ENCODE results near the gene RASSF10. TPM values are rescaled to one million over a fixed set of nuclear protein-coding genes. Genes with fewer than 3 reads are reported as not detected.

The RASSF10 gene
- polyA plus RNA-seq, 1 experiment: not detected

DNA sequence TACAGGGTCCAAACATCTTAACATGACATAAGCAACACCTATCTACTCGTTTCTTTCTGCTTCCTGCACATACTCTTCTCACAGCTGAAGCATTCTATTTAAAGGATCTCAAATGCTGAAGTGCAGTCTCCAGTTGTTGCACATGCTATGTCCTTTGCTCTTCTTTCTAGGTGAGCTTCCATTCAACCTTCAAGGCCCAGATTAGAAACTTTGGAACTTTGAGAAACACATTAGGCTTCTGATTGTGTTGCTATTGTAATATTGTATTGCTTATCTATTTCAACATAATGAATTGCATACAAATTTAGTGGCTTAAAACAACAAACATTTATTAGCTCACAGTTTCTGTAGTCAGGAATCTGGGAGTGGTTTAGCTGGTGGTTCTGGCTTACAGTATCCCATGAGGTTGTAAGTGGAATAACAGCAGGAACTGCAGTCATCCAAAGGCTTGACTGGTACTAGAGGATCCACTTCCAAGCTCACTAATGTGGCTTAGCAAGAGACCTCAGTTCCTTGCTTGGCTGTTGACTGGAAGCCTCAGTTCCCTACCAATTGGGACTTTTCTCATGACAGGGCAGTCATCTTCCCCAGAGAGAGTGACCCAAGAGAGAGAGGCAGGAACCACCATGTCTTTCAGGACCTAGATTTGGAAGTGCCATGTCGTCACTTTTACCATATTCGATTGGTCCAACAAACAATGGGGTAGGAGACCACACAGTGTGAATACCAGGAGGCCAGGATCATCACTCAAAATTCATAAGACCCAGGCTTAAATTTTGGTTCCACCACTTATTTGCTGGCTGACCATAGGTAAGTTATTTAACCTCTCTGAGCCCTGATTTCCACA, 27.2 kb upstream of the RASSF10 start:
- TF ChIP-seq, protein P1, sequence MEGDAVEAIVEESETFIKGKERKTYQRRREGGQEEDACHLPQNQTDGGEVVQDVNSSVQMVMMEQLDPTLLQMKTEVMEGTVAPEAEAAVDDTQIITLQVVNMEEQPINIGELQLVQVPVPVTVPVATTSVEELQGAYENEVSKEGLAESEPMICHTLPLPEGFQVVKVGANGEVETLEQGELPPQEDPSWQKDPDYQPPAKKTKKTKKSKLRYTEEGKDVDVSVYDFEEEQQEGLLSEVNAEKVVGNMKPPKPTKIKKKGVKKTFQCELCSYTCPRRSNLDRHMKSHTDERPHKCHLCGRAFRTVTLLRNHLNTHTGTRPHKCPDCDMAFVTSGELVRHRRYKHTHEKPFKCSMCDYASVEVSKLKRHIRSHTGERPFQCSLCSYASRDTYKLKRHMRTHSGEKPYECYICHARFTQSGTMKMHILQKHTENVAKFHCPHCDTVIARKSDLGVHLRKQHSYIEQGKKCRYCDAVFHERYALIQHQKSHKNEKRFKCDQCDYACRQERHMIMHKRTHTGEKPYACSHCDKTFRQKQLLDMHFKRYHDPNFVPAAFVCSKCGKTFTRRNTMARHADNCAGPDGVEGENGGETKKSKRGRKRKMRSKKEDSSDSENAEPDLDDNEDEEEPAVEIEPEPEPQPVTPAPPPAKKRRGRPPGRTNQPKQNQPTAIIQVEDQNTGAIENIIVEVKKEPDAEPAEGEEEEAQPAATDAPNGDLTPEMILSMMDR (IDR thresholded peaks at IDR 0.05; ENCODE audit: insufficient read depth, low read depth, low read length): 0 out of 2 replicates have a peak, but pooled peaks have one; percentile 6
- POLR2A ChIA-PET: no interaction called here
- H3K36me3 ChIP-seq (ENCODE audit: control insufficient read depth, insufficient read depth, low read length): no peaks in the 10 kb centered on the region
- CTCF ChIA-PET: interaction anchor here (0.6 to 2.9 kb wide), 9 partner anchors 7 to 1964 kb away, joined by 3 to 18 read pairs (median 4); no protein-coding TSS in a partner anchor
- H3K27me3 ChIP-seq (ENCODE audit: control insufficient read depth, insufficient read depth, low read length): peaks cover 17% of the 10 kb centered on the region
- DNase-seq (ENCODE audit: low read depth): no peak
- H3K4me3 ChIP-seq (ENCODE audit: low read depth, low read length): no peak overlapping the region

DNA sequence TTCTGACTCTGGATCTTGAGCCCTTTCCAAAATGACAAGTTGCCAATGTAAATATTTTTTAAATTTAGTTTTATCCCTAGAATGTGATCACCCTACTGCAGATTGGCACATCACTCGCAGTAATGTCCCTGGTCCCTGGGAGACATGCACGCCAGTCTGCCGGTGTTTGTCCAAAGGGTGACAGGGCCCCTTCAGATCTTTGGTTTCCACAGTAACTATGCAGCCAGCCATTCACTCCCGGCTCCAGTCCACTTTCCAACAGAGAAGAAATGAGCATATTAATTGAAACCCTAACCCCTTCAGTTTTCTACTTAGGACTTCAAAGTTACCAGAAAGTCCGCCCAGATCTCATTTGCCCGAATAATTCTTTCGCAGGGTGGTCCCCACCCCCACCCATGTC, 25.8 kb upstream of the RASSF10 start:
- no peak for DNase-seq (ENCODE audit: low read depth)
- TF ChIP-seq, protein P1 (IDR thresholded peaks at IDR 0.05; ENCODE audit: insufficient read depth, low read depth, low read length): no peak
- Histone ChIP-seq H3K36me3 (ENCODE audit: control insufficient read depth, insufficient read depth, low read length) (no peaks in the 10 kb centered on the region), H3K27me3 (ENCODE audit: control insufficient read depth, insufficient read depth, low read length) (peaks cover 17% of the 10 kb centered on the region), H3K4me3 (ENCODE audit: low read depth, low read length) (no peak overlapping the region)
- CTCF ChIA-PET: interaction anchor here (1.0 to 1.4 kb wide), 2 partner anchors 9 to 15 kb away, joined by 3 to 4 read pairs; no protein-coding TSS in a partner anchor
- POLR2A ChIA-PET: no interaction called here

DNA sequence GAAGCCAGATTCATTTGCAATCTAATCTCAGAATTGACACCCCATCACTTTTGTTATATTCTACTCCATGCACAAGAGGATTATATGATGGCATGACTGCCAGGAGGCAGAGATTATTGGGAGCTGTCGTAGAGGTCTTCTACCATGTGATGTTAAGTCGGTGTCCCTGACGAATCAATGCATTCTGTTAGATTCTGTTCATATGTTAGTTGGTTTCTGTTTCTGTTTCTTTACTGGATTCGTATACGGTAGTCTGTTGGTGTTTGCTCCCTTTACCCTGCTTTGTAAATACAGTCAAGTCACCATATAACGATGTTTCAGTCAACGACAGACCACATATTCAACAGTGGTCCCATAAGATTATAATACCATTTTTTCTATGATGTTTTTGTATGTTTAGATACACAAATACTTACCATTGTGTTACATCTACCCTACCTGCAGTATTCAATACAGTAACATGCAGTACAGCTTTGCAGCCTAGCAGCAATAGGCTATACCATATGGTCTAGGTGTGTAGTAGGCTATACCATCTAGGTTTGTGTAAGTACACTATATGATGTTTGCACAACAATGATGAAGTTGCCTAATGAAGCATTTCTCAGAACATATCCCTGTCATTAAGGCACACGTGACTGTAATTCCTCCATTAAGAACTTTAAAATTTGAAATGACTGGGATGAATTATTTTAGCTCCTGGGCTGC, 22.8 kb upstream of the RASSF10 start:
- POLR2A ChIA-PET: no interaction called here
- no peak for DNase-seq (ENCODE audit: low read depth)
- Histone ChIP-seq H3K27me3 (ENCODE audit: control insufficient read depth, insufficient read depth, low read length) (peaks cover 14% of the 10 kb centered on the region), H3K36me3 (ENCODE audit: control insufficient read depth, insufficient read depth, low read length) (no peaks in the 10 kb centered on the region), H3K4me3 (ENCODE audit: low read depth, low read length) (no peak overlapping the region)
- CTCF ChIA-PET: no interaction called here
- TF ChIP-seq, protein P1 (IDR thresholded peaks at IDR 0.05; ENCODE audit: insufficient read depth, low read depth, low read length): no peak

DNA sequence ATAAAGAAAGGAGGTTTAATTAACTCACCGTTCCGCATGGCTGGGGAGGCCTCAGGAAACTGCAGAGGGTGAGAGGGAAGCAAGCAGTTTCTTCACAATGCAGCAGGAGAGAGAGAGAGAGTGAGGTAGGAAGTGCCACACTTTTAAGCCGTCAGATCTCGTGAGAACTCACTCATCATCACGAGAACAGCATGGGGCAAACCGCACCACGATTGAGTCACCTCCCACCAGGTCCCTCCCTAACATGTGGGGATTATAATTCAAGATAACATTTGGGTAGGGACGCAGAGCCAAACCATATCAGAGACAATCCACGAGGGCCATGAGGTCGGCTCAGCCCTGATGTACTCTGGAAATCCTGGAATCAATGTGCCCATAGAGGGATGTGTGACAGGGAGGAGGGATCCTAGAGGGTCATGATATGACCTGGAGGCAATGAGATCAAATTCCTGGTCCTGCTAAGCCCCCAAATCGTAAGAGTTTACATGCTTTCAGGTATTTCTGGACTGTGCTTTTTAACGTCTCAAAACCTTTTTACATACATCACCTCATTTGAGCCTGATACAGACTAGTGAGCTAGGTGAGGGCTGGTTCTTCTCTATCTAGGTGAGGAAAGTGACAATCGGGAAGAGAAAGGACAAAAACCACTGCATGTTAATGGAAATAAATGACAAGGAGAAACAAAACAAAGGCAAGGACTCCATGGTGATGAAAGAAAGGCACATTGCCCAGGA, 19.5 kb upstream of the RASSF10 start:
- ChIA-PET POLR2A (no interaction called here), CTCF (interaction anchor here (0.8 kb wide), 1 partner anchor 8 kb away, joined by 5 read pairs; no protein-coding TSS in a partner anchor)
- peaks cover 6% of the 10 kb centered on the region for H3K27me3 ChIP-seq (ENCODE audit: control insufficient read depth, insufficient read depth, low read length)
- DNase-seq (ENCODE audit: low read depth): no peak
- H3K4me3 ChIP-seq (ENCODE audit: low read depth, low read length): no peak overlapping the region
- TF ChIP-seq, protein P1 (IDR thresholded peaks at IDR 0.05; ENCODE audit: insufficient read depth, low read depth, low read length): no peak
- no peaks in the 10 kb centered on the region for H3K36me3 ChIP-seq (ENCODE audit: control insufficient read depth, insufficient read depth, low read length)

DNA sequence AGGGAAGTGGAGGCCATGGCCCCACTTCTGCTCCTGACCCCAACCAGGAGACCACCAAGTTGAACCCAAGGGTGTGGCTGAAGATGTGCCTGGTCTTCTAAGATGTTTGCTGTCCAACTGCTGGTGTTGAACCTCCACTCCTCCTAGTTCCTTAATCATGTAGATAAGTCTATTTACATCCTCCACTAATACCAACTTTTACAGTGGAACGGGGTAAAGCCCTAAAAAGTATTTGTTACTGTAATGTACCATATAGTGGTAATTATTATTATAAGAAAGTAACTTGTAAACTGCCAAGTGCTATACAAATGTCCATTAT, 19.0 kb upstream of the RASSF10 start:
- Histone ChIP-seq H3K4me3 (ENCODE audit: low read depth, low read length) (no peak overlapping the region), H3K27me3 (ENCODE audit: control insufficient read depth, insufficient read depth, low read length) (peaks cover 6% of the 10 kb centered on the region), H3K36me3 (ENCODE audit: control insufficient read depth, insufficient read depth, low read length) (no peaks in the 10 kb centered on the region)
- POLR2A ChIA-PET: no interaction called here
- CTCF ChIA-PET: interaction anchor here (0.7 to 0.8 kb wide), 2 partner anchors 9 to 74 kb away, joined by 3 to 5 read pairs; no protein-coding TSS in a partner anchor
- TF ChIP-seq, protein P1 (IDR thresholded peaks at IDR 0.05; ENCODE audit: insufficient read depth, low read depth, low read length): no peak
- DNase-seq (ENCODE audit: low read depth): no peak

Measured in BJ (cell line).